ENCODE measurements around the gene RPUSD1.
"Not testable (repeated sequence)": the region's sequence is repeated elsewhere in the genome, so short reads cannot be mapped to it uniquely, and the experiment has no call there.

The RPUSD1 gene

DNA sequence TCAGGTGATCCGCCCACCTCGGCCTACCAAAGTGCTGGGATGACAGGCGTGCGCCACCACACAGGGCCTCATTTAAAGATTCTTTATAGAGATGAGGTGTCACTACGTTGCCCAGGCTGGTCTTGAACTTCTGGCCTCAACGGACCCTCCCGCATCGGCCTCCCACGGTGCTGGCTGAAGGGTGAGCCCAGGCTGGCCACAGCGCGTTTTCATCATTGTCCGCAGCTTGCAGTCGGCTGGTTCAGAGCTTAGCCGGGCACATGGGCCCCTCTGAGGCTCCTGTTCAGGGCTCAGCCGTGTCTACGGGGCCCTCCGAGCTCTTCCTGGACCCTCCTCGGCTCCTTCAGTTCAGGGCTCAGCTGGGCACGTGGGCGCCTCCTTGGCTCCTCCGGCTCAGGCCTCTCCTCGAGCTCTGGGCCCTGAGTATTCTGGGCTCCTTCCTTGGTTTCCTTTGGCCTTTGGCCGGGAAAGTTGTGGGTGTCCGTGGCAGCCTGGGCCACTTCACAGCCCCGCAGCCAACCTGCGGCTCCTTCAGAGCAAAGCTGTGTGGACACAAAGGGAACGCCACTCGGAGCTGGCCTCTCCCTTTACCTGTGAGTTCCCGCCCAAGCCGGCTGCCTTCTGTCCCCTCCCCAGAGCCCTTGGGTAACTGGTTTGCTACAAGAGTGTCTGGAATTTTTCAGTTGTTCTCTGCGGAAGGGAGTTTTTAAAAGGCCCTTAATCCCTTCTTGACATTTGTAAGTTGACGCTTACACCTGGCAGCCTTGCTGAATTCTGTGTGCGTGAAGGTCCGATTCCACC, 28.9 kb downstream of the RPUSD1 start:
- no peak overlapping the region for H3K9ac ChIP-seq (ENCODE audit: low read length)
- H3K4me2 ChIP-seq (ENCODE audit: low read length): no peak overlapping the region
- H3K27ac ChIP-seq (ENCODE audit: low read depth, low read length, poor library complexity, severe bottlenecking): no peak overlapping the region

GRCh38 chr16:756428-756827, 31.8 kb downstream of the RPUSD1 start:
- no peaks in the 10 kb centered on the region for H3K4me1 ChIP-seq (ENCODE audit: insufficient read depth, low read length, severe bottlenecking)
- no peak overlapping the region for H3K4me3 ChIP-seq (ENCODE audit: low read depth, low read length, poor library complexity, severe bottlenecking)
- no peaks in the 10 kb centered on the region for H3K79me2 ChIP-seq (ENCODE audit: insufficient read depth, low read length)
- no peak for TF ChIP-seq EZH2 (IDR thresholded peaks at IDR 0.05; ENCODE audit: borderline replicate concordance, low read length)
- TF ChIP-seq, protein P1, sequence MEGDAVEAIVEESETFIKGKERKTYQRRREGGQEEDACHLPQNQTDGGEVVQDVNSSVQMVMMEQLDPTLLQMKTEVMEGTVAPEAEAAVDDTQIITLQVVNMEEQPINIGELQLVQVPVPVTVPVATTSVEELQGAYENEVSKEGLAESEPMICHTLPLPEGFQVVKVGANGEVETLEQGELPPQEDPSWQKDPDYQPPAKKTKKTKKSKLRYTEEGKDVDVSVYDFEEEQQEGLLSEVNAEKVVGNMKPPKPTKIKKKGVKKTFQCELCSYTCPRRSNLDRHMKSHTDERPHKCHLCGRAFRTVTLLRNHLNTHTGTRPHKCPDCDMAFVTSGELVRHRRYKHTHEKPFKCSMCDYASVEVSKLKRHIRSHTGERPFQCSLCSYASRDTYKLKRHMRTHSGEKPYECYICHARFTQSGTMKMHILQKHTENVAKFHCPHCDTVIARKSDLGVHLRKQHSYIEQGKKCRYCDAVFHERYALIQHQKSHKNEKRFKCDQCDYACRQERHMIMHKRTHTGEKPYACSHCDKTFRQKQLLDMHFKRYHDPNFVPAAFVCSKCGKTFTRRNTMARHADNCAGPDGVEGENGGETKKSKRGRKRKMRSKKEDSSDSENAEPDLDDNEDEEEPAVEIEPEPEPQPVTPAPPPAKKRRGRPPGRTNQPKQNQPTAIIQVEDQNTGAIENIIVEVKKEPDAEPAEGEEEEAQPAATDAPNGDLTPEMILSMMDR (IDR thresholded peaks at IDR 0.05; ENCODE audit: low read length): no peak
- H3F3A ChIP-seq (ENCODE audit: insufficient read depth, low read length): no peaks in the 10 kb centered on the region
- no peak overlapping the region for H3K27ac ChIP-seq (ENCODE audit: low read depth, low read length, poor library complexity, severe bottlenecking)
- no peak overlapping the region for H2AFZ ChIP-seq (ENCODE audit: low read length)
- H3K9me2 ChIP-seq (ENCODE audit: low read depth, low read length): no peaks in the 10 kb centered on the region
- no peak overlapping the region for H3K4me2 ChIP-seq (ENCODE audit: low read length)
- no peaks in the 10 kb centered on the region for H3K9me3 ChIP-seq (ENCODE audit: low read length)
- H4K20me1 ChIP-seq (ENCODE audit: insufficient read depth, low read length): no peaks in the 10 kb centered on the region
- H3K27me3 ChIP-seq (ENCODE audit: insufficient read depth, low read length): peaks cover 6% of the 10 kb centered on the region; the same call in 1 of the 2 replicates
- no peaks in the 10 kb centered on the region; the same call in 1 of the 2 replicates for H3K36me3 ChIP-seq (ENCODE audit: insufficient read depth, low read length)
- H3K9ac ChIP-seq (ENCODE audit: low read length): no peak overlapping the region

More for the DNA sequence above, 28.9 kb downstream of the RPUSD1 start:
- Histone ChIP-seq H3K4me3 (ENCODE audit: low read depth, low read length, poor library complexity, severe bottlenecking) (no peak overlapping the region), H3K9me3 (ENCODE audit: low read length) (no peaks in the 10 kb centered on the region), H3K4me1 (ENCODE audit: insufficient read depth, low read length, severe bottlenecking) (no peaks in the 10 kb centered on the region), H3K36me3 (ENCODE audit: insufficient read depth, low read length) (no peaks in the 10 kb centered on the region; the same call in 1 of the 2 replicates), H3K9me2 (ENCODE audit: low read depth, low read length) (no peaks in the 10 kb centered on the region), H2AFZ (ENCODE audit: low read length) (no peak overlapping the region), H3K79me2 (ENCODE audit: insufficient read depth, low read length) (no peaks in the 10 kb centered on the region), H3F3A (ENCODE audit: insufficient read depth, low read length) (no peaks in the 10 kb centered on the region), H3K27me3 (ENCODE audit: insufficient read depth, low read length) (peaks cover 6% of the 10 kb centered on the region; the same call in 1 of the 2 replicates), H4K20me1 (ENCODE audit: insufficient read depth, low read length) (no peaks in the 10 kb centered on the region)
- no peak for TF ChIP-seq EZH2 (IDR thresholded peaks at IDR 0.05; ENCODE audit: borderline replicate concordance, low read length)
- TF ChIP-seq, protein P1 (IDR thresholded peaks at IDR 0.05; ENCODE audit: low read length): no peak

- Histone ChIP-seq H3K9me2 (ENCODE audit: low read depth, low read length) (no peaks in the 10 kb centered on the region), H3K27ac (ENCODE audit: low read depth, low read length, poor library complexity, severe bottlenecking) (no peak overlapping the region), H3K36me3 (ENCODE audit: insufficient read depth, low read length) (no peaks in the 10 kb centered on the region; the same call in 1 of the 2 replicates), H3K4me3 (ENCODE audit: low read depth, low read length, poor library complexity, severe bottlenecking) (no peak overlapping the region), H3K27me3 (ENCODE audit: insufficient read depth, low read length) (peaks cover 11% of the 10 kb centered on the region), H3K79me2 (ENCODE audit: insufficient read depth, low read length) (no peaks in the 10 kb centered on the region), H2AFZ (ENCODE audit: low read length) (no peak overlapping the region), H3K4me1 (ENCODE audit: insufficient read depth, low read length, severe bottlenecking) (no peaks in the 10 kb centered on the region), H3K9ac (ENCODE audit: low read length) (no peak overlapping the region), H3K4me2 (ENCODE audit: low read length) (no peak overlapping the region), H3F3A (ENCODE audit: insufficient read depth, low read length) (no peaks in the 10 kb centered on the region), H4K20me1 (ENCODE audit: insufficient read depth, low read length) (no peaks in the 10 kb centered on the region), H3K9me3 (ENCODE audit: low read length) (no peaks in the 10 kb centered on the region)
- no peak for TF ChIP-seq EZH2 (IDR thresholded peaks at IDR 0.05; ENCODE audit: borderline replicate concordance, low read length)
- TF ChIP-seq, protein P1 (IDR thresholded peaks at IDR 0.05; ENCODE audit: low read length): no peak
Observed at GRCh38 chr16:754656-755055, 33.5 kb downstream of the RPUSD1 start.

DNA sequence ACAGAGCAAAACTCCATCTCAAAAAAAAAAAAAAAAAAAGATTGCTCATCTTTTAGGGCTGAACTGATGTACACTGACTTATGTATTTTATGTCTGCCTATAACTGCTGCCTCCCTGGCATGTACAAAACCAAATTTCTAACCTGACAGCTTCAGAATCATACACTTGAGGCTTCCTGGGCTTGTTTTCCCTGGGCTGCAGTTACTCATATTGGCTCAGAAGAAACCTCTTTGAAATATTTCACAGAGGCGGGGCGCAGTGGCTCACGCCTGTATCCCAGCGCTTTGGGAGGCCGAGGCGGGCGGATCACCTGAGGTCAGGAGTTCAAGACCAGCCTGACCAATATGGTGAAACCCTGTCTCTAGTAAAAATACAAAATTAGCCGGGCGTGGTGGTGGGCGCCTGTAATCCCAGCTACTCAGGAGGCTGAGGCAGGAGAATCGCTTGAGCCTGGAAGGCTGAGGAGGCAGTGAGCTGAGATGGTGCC, 34.0 kb downstream of the RPUSD1 start:
- not testable (repeated sequence) for H3F3A ChIP-seq (ENCODE audit: insufficient read depth, low read length); H3K9ac ChIP-seq (ENCODE audit: low read length); H3K79me2 ChIP-seq (ENCODE audit: insufficient read depth, low read length); H3K27ac ChIP-seq (ENCODE audit: low read depth, low read length, poor library complexity, severe bottlenecking); H3K4me2 ChIP-seq (ENCODE audit: low read length); H2AFZ ChIP-seq (ENCODE audit: low read length); H4K20me1 ChIP-seq (ENCODE audit: insufficient read depth, low read length); H3K4me1 ChIP-seq (ENCODE audit: insufficient read depth, low read length, severe bottlenecking); H3K9me2 ChIP-seq (ENCODE audit: low read depth, low read length); H3K36me3 ChIP-seq (ENCODE audit: insufficient read depth, low read length); H3K9me3 ChIP-seq (ENCODE audit: low read length); H3K4me3 ChIP-seq (ENCODE audit: low read depth, low read length, poor library complexity, severe bottlenecking)
- H3K27me3 ChIP-seq (ENCODE audit: insufficient read depth, low read length): peaks cover 11% of the 10 kb centered on the region

All from OCI-LY1 (cell line).